GM18520 (cell line): ENCODE measurements around the gene GADD45GIP1.

Experiments used
- ATAC-seq: cut with Tn5 transposase; IDR thresholded peaks from one replicate; pipeline ENCODE4 v1.9.1; 2021; ENCODE audit not compliant: unreplicated experiment

Gene GADD45GIP1

DNA sequence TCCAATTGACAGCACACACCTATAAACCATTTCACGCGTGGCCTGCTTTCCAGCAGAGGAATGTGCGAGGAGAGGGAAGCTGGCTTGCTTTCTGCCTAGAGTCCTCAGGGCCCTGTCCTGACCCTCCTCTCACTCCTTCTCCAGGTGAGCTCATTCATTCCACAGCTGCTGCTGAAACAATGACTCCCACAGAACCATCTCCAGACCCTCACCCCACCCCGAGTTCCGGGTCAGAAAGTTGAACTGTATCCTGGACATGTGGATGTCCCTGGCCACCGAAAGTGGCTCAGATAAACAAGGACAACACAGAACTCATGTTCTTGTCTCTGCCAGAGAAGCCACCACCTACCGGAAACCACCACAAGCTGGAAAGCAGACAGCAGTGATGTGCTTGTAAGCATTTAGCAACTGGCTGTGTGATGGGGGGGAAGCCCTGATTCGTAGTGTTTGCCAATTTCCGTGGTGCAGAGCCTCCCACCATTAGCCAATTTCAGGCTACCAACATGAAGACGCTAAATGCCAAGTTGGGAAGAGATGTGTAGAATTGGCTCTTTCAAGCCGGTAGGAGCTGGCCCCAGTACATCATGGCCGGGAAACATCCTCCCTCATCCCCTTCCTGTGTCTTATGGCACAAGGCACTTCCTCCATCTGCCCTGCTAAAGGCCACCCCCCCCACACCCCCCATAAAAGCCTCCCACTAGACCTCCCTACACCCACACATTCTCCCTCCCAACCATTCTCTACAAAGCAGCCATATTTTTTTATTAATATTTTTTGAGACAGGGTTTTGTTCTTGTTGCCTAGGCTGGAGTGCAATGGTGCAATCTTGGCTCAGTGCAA is 43.0 kb downstream of the GADD45GIP1 start:
- no peak for ATAC-seq

- no peak for ATAC-seq
These were observed 43.9 kb downstream of the GADD45GIP1 start for GRCh38 chr19:12913011-12913561.

DNA sequence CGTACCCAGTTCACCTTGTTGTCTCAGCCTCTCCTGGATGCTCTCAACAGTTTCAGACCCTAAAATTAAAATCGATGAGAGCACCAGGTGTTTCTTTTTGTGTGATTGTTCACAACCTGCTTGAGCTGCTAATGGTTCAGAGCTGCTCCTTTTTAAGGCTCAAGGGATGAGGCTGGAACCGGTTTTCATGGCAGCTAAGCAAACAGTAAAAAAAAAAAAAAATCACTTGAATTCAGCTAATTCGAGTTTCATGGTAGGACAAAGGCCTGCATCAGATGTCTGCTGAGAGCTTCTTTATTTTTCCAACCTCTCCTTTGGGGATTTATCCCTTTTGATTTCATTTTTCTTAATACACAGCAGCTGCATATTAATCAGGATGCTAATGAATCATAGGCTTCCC is 44.5 kb downstream of the GADD45GIP1 start:
- ATAC-seq, result no peak

DNA sequence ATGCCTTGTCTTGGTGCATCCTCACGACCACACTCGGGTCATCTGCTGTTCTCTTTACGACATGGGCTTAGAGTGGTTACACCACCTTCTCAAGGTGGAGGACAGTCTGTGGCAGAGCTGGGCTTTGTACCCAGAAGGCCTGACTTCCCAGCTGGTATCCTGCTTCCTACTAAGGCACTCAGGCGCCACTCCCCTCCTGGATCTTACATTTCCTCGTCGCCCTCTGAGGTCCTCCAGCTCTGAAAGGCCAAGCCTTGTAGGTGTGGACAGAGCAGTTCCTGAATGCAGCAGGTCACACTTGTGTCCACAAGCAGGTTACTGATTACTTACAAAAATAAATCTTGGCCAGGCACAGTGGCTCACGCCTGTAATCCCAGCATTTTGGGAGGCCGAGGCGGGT is 49.9 kb downstream of the GADD45GIP1 start:
- ATAC-seq, result no peak
